MM.1S (cell line): ENCODE measurements around the gene ZCCHC2.

ENCODE experiments used
- CTCF ChIP-seq: fragments of 300-600 bp; sonication (generic); IDR thresholded peaks from 2 replicates; pipeline ENCODE4 v1.5.1; 2016; ENCODE audit warnings: antibody characterized with exemption, low read length, mixed read lengths
- EZH2phosphoT487 ChIP-seq: fragments of 300-600 bp; sonication (generic); IDR thresholded peaks from 2 replicates; pipeline ENCODE4 v1.6.1; 2018; ENCODE audit warnings: antibody characterized with exemption, low read length

- TF ChIP-seq CTCF (no peak), EZH2phosphoT487 (no peak)
Observed at GRCh38 chr18:62537042-62537894, 14.4 kb downstream of the ZCCHC2 start.
